ENCODE results near the gene GLIS2.

GRCh38 chr16:4370151-4370550 is 54.3 kb downstream of the GLIS2 start:
- no peak for TF ChIP-seq CTCF (IDR thresholded peaks at IDR 0.05; ENCODE audit: low read depth, low read length)
- no peak for TF ChIP-seq POLR2A (IDR thresholded peaks at IDR 0.05; ENCODE audit: extremely low read depth, insufficient read length)
- no peak for TF ChIP-seq MAX (IDR thresholded peaks at IDR 0.05; ENCODE audit: low read depth, low read length)
- TF ChIP-seq MYC (IDR thresholded peaks at IDR 0.05; ENCODE audit: low read depth, low read length), result no peak
